GM12878 (cell line): ENCODE measurements around the gene LCP1. TPM values are rescaled to one million over a fixed set of nuclear protein-coding genes. Genes with fewer than 3 reads are reported as not detected.

Experiments
- ATAC-seq: fragments of 200-7000 bp; cut with Tn5 transposase; 3 replicates; pipeline ENCODE4 v1.9.1; 2020; ENCODE audit warnings: mild to moderate bottlenecking, moderate library complexity
- BruUV-seq: library from RNA; stranded (reverse); fragments of 400-500 nt; replicated peaks from 2 replicates; lab custom pipeline; 2021; lab: Mats Ljungman, UMichigan
- CTCF ChIA-PET: fragments of 300-600 bp; sonication (Branson Sonifier 250); formaldehyde crosslinking; extraction: SDS; loops from one replicate; lab custom pipeline; 2021; ENCODE audit warnings: inconsistent platforms; lab: Yijun Ruan, JAX
- POLR2A ChIA-PET: fragments of 350-600 bp; formaldehyde crosslinking; extraction: SDS; loops from one replicate; lab custom pipeline; 2021; ENCODE audit warnings: inconsistent platforms; lab: Charles Lee
- RAD21 ChIA-PET: fragments of 300-600 bp; sonication (Branson Sonifier 250); formaldehyde crosslinking; loops from one replicate; lab custom pipeline; 2023; ENCODE audit warnings: antibody characterized with exemption; ENCODE audit not compliant: unreplicated experiment; lab: Charles Lee
- SMC1A ChIA-PET: fragments of 300-600 bp; sonication (Branson Sonifier 250); formaldehyde crosslinking; loops from one replicate; lab custom pipeline; 2023; ENCODE audit not compliant: unreplicated experiment, uncharacterized antibody; lab: Charles Lee
- DNase-seq: peaks from one replicate; pipeline ENCODE4 v3.0.0-alpha.2; 2011; ENCODE audit warnings: low read depth, low spot score
- FAIRE-seq: peaks from 3 replicates; lab custom pipeline; 2011; peaks lifted over from hg19 to GRCh38; lab: Jason Lieb, UNC
- H2AFZ ChIP-seq: 2 replicates; pipeline ENCODE4 v1.6.0; 2011; ENCODE audit warnings: low read depth, low read length, control low read depth; ENCODE audit not compliant: control insufficient read depth
- H3K27ac ChIP-seq: 2 replicates; pipeline ENCODE4 v1.5.1; 2011; ENCODE audit warnings: control low read depth; ENCODE audit not compliant: control insufficient read depth, insufficient read depth
- H3K27me3 ChIP-seq, 2 experiments: replicated peaks in 1 of 2; 2 replicates each; pipeline versions ENCODE4 v1.6.0 to v1.6.1; 2011; ENCODE audit warnings: low read length in 1 of 2; ENCODE audit not compliant: control insufficient read depth in 2 of 2, insufficient read depth in 2 of 2
- H3K36me3 ChIP-seq, 2 experiments: 2 replicates each; pipeline ENCODE4 v1.5.1; 2011; ENCODE audit warnings: low read length in 1 of 2; ENCODE audit not compliant: control insufficient read depth in 2 of 2, insufficient read depth in 2 of 2
- H3K4me1 ChIP-seq: 2 replicates; pipeline ENCODE4 v1.6.1; 2011; ENCODE audit warnings: mild to moderate bottlenecking, low read length, moderate library complexity, mixed read lengths; ENCODE audit not compliant: control insufficient read depth, insufficient read depth
- H3K4me2 ChIP-seq: 2 replicates; pipeline ENCODE4 v1.6.0; 2011; ENCODE audit warnings: control low read depth; ENCODE audit not compliant: control insufficient read depth, insufficient read depth
- H3K4me3 ChIP-seq: fragments of 200-600 bp; sonication (generic); 2 replicates; pipeline ENCODE4 v1.5.1; 2016
- H3K79me2 ChIP-seq: 2 replicates; pipeline ENCODE4 v1.6.0; 2011; ENCODE audit warnings: low read length; ENCODE audit not compliant: control insufficient read depth, insufficient read depth
- H3K9ac ChIP-seq: 2 replicates; pipeline ENCODE4 v1.8.0; 2011; ENCODE audit warnings: low read length, control low read depth, mixed read lengths; ENCODE audit not compliant: control insufficient read depth, insufficient read depth
- H3K9me3 ChIP-seq: replicated peaks from 3 replicates; pipeline ENCODE4 v1.5.1; 2011; ENCODE audit warnings: mild to moderate bottlenecking, low read length; ENCODE audit not compliant: control insufficient read depth, insufficient read depth
- H4K20me1 ChIP-seq: 2 replicates; pipeline ENCODE4 v1.6.0; 2011; ENCODE audit not compliant: control insufficient read depth, insufficient read depth
- CREM ChIP-seq: IDR thresholded peaks from 2 replicates; pipeline ENCODE4 v1.6.1; 2014; ENCODE audit warnings: antibody characterized with exemption, low read depth
- EZH2 ChIP-seq: IDR thresholded peaks from 2 replicates; pipeline ENCODE4 v1.6.1; 2012; ENCODE audit warnings: low read depth, mild to moderate bottlenecking, control low read depth, inconsistent platforms, low read length, borderline replicate concordance; ENCODE audit not compliant: control insufficient read depth
- GATAD2B ChIP-seq: fragments of 450-650 bp; conservative IDR thresholded peaks from 2 replicates; pipeline ENCODE4 v1.6.1; 2017; ENCODE audit warnings: low read depth, mild to moderate bottlenecking, moderate library complexity
- HDAC6 ChIP-seq: fragments of 200-600 bp; sonication (generic); IDR thresholded peaks from one replicate; pipeline ENCODE4 v1.8.0; 2017; ENCODE audit warnings: antibody characterized with exemption; ENCODE audit not compliant: unreplicated experiment
- IKZF2 ChIP-seq, 2 experiments: fragments of 450-650 bp; IDR thresholded peaks; 2 replicates each; pipeline ENCODE4 v1.6.1; 2017; ENCODE audit warnings: mild to moderate bottlenecking in 2 of 2, moderate library complexity in 2 of 2
- IRF4 ChIP-seq: IDR thresholded peaks from 2 replicates; pipeline ENCODE4 v1.6.1; 2011; ENCODE audit warnings: low read depth, low read length
- KLF5 ChIP-seq: fragments of 450-650 bp; IDR thresholded peaks from 2 replicates; pipeline ENCODE4 v1.6.1; 2014; ENCODE audit warnings: mild to moderate bottlenecking; ENCODE audit not compliant: partially characterized antibody
- MEF2A ChIP-seq: IDR thresholded peaks from 2 replicates; pipeline ENCODE4 v1.6.1; 2011; ENCODE audit warnings: low read depth, mild to moderate bottlenecking, low read length, moderate library complexity; ENCODE audit not compliant: insufficient read depth
- MEF2B ChIP-seq: fragments of 450-650 bp; IDR thresholded peaks from 2 replicates; pipeline ENCODE4 v1.6.1; 2018; ENCODE audit warnings: mild to moderate bottlenecking, moderate library complexity; ENCODE audit not compliant: partially characterized antibody, poor library complexity, severe bottlenecking
- RFX5 ChIP-seq: IDR thresholded peaks from 2 replicates; pipeline ENCODE4 v1.6.1; 2011; ENCODE audit warnings: low read depth, low read length, improper control_type of control experiment
- SMAD1 ChIP-seq: fragments of 450-650 bp; IDR thresholded peaks from 2 replicates; pipeline ENCODE4 v1.6.1; 2018; ENCODE audit warnings: mild to moderate bottlenecking, low read depth; ENCODE audit not compliant: partially characterized antibody
- TCF7 ChIP-seq: IDR thresholded peaks from 2 replicates; pipeline ENCODE4 v1.6.1; 2014; ENCODE audit warnings: antibody characterized with exemption, borderline replicate concordance
- WRNIP1 ChIP-seq: IDR thresholded peaks from 2 replicates; pipeline ENCODE4 v1.6.1; 2011; ENCODE audit warnings: low read depth, low read length, improper control_type of control experiment, borderline replicate concordance
- ZNF622 ChIP-seq: fragments of 450-650 bp; IDR thresholded peaks from 2 replicates; pipeline ENCODE4 v1.6.1; 2017; ENCODE audit warnings: mild to moderate bottlenecking, inconsistent platforms
- WGBS: methylation state at CpG from one replicate; pipeline ENCODE4 v1.1.6; 2016; ENCODE audit warnings: low lambda C conversion rate; ENCODE audit not compliant: insufficient replicate concordance, insufficient coverage; ENCODE audit errors: missing lambda C conversion rate; 5-methylcytosine and 5-hydroxymethylcytosine counted together
- in situ Hi-C: fragments of 300-500 bp; cut with MboI; formaldehyde crosslinking; loops from 9 replicates; pipeline ENCODE4 v1.14.3; 2018; ENCODE audit warnings: mixed read lengths
- intact Hi-C: fragments of 100-400 bp; cut with micrococcal nuclease; formaldehyde crosslinking; loops from one replicate; pipeline ENCODE4 v1.14.2; 2022; ENCODE audit not compliant: unreplicated experiment
- polyA plus RNA-seq, 11 experiments: library from polyadenylated mRNA; depleted of rRNA in 4 of 11; unstranded in 6 of 11; stranded (reverse) in 5 of 11; fragments of >200 nt; fragmentation: Nextera tagmentation in 4 of 11; fragmentation: Illumina TruSeq in 1 of 11; extraction: Ambion mirVana in 4 of 11; extraction: Trizol in 1 of 11; gene quantifications; 1 replicate in 1 of 11; 2 replicates in 10 of 11; pipeline versions ENCODE4 v1.2.1 to v1.2.3, GENCODE V29; 2011 to 2016; ENCODE audit warnings: inconsistent platforms in 2 of 11, missing spikeins in 2 of 11, low read depth in 1 of 11
- total RNA-seq, 4 experiments: library from RNA; depleted of rRNA in 3 of 4; stranded (reverse); fragments of >200 nt in 3 of 4; fragmentation: Illumina TruSeq in 1 of 4; extraction: Trizol in 1 of 4; gene quantifications; 2 replicates each; pipeline versions ENCODE4 v1.2.1 to v1.2.3, GENCODE V29; 2013 to 2021
- TF ChIP-seq, protein P1 (sequence below), 3 experiments: IDR thresholded peaks in 2 of 3; conservative IDR thresholded peaks in 1 of 3; 2 replicates each; pipeline ENCODE4 v1.5.1; 2011; ENCODE audit warnings: low read depth in 3 of 3, low read length in 3 of 3, mild to moderate bottlenecking in 3 of 3, control low read depth in 2 of 3, moderate library complexity in 2 of 3, inconsistent platforms in 1 of 3, mixed read lengths in 1 of 3; ENCODE audit not compliant: control insufficient read depth in 2 of 3, insufficient read depth in 1 of 3; ENCODE audit errors: extremely low read depth in 1 of 3
- TF ChIP-seq, protein P2 (sequence below): fragments of 450-650 bp; IDR thresholded peaks from 2 replicates; pipeline ENCODE4 v1.6.1; 2016; ENCODE audit warnings: mild to moderate bottlenecking

LCP1 gene
- total and polyA plus RNA-seq, 10 of the 15 experiments (the other 5 are each of a cell fraction or from before 2014, with no cell fraction given), result 775 to 2,201 (median 1,556) TPM

DNA sequence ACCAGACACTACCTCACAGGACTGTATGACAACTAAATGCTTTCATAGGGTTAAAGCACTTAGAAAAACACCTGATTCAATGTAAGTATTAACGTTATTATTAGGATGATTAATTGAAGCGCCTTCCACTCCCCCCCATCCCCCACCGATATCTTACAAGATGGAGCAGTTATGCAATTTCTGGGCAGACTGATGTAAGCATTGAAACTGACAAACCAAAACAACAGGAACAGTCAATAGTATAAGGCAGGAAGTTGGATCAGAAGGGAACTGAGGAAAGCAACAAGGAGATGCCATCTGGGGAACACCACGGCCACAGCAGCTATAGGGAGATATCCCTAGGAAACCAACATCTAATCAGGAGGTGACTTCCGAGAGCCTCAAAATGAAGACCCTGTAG is 3.8 kb downstream of the LCP1 start (continued):
- peak in 1 of 2 experiments; percentile 9; a peak in 2 of 4 replicates for TF ChIP-seq IKZF2 (IDR thresholded peaks at IDR 0.05)
- TF ChIP-seq MEF2B, result no peak
- TF ChIP-seq KLF5, result no peak

DNA sequence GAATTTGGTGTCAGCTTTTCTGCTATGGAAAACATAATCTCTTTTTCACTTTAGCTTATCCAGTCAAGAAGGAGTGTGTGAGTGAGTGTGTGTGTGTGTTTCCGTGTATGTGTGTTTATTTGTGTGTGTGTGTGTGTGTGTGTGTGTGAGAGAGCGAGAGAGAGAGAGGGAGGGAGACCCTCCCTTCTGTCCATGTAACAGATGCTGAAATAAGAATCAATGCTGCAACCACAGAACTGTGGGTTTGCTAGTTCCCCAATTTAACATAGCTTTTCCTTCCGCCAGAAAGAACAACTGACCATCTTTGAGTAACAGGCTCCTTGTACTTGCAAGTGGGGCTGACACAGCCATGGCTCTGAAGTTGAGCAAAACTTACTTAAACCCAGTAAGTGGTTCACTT is 5.2 kb downstream of the LCP1 start:
- intact Hi-C loops (loop anchor here (2.0 to 10.0 kb wide), 2 partner anchors 16 to 398 kb away; no protein-coding TSS in a partner anchor), in situ Hi-C loops (loop anchor here (10.0 kb wide), 2 partner anchors 378 to 472 kb away; partner anchors contain the start of genes CBY2 and LRCH1)
- Histone ChIP-seq H2AFZ (no peak overlapping the region), H3K79me2 (peaks cover 99% of the 10 kb centered on the region), H4K20me1 (peaks cover 6% of the 10 kb centered on the region), H3K4me3 (peak overlapping the region; percentile 72), H3K4me2 (peak overlapping the region; percentile 99), H3K9ac (peak overlapping the region; percentile 94), H3K27me3 (no peaks in the 10 kb centered on the region), H3K27ac (peak overlapping the region; percentile 99), H3K36me3 (peaks cover under 1 to 16% of the 10 kb centered on the region in 2 experiments; a peak in 2 of 4 replicates), H3K9me3 (no peaks in the 10 kb centered on the region), H3K4me1 (peaks cover 15% of the 10 kb centered on the region)
- ChIA-PET POLR2A (interaction anchor here (1.5 to 8.2 kb wide), 3 partner anchors 11 to 22 kb away, joined by 3 to 95 read pairs (median 4); no protein-coding TSS in a partner anchor), SMC1A (interaction anchor here (1.1 to 14.6 kb wide), 4 partner anchors 12 to 212 kb away, joined by 3 to 295 read pairs (median 4); no protein-coding TSS in a partner anchor), CTCF (interaction anchor here (0.6 to 17.1 kb wide), 4 partner anchors 9 to 759 kb away, joined by 3 to 172 read pairs (median 10); partner anchors contain the start of gene SLC25A30), RAD21 (interaction anchor here (1.9 to 10.9 kb wide), 2 partner anchors 9 to 16 kb away, joined by 8 to 184 read pairs; no protein-coding TSS in a partner anchor)
- DNase-seq (peak; percentile 79), ATAC-seq (peak; percentile 35), FAIRE-seq (peak; percentile 75)
- no TSS peak for BruUV-seq
- WGBS, result 0% methylated on average over 3 of the region's 3 CpGs
- TF ChIP-seq HDAC6, result no peak
- TF ChIP-seq MEF2A, result peak; percentile 65; the same call in 1 of the 2 replicates
- no peak for TF ChIP-seq GATAD2B
- TF ChIP-seq CREM, result peak; percentile 26; the same call in 1 of the 2 replicates
- TF ChIP-seq SMAD1, result no peak
- 0 out of 2 replicates have a peak, but pooled peaks have one; percentile 47 for TF ChIP-seq IRF4
- no peak for TF ChIP-seq EZH2
- TF ChIP-seq, protein P1, sequence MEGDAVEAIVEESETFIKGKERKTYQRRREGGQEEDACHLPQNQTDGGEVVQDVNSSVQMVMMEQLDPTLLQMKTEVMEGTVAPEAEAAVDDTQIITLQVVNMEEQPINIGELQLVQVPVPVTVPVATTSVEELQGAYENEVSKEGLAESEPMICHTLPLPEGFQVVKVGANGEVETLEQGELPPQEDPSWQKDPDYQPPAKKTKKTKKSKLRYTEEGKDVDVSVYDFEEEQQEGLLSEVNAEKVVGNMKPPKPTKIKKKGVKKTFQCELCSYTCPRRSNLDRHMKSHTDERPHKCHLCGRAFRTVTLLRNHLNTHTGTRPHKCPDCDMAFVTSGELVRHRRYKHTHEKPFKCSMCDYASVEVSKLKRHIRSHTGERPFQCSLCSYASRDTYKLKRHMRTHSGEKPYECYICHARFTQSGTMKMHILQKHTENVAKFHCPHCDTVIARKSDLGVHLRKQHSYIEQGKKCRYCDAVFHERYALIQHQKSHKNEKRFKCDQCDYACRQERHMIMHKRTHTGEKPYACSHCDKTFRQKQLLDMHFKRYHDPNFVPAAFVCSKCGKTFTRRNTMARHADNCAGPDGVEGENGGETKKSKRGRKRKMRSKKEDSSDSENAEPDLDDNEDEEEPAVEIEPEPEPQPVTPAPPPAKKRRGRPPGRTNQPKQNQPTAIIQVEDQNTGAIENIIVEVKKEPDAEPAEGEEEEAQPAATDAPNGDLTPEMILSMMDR (IDR thresholded peaks at IDR 0.05 in 2 of 3, conservative IDR thresholded peaks at IDR 0.05 in 1 of 3; ENCODE audit: control insufficient read depth in 2 of 3, extremely low read depth in 1 of 3, insufficient read depth in 1 of 3, low read depth in 3 of 3, low read length in 3 of 3), result no peak
- TF ChIP-seq, protein P2, sequence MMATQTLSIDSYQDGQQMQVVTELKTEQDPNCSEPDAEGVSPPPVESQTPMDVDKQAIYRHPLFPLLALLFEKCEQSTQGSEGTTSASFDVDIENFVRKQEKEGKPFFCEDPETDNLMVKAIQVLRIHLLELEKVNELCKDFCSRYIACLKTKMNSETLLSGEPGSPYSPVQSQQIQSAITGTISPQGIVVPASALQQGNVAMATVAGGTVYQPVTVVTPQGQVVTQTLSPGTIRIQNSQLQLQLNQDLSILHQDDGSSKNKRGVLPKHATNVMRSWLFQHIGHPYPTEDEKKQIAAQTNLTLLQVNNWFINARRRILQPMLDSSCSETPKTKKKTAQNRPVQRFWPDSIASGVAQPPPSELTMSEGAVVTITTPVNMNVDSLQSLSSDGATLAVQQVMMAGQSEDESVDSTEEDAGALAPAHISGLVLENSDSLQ, result peak; percentile 8; the same call in 1 of the 2 replicates
- TF ChIP-seq ZNF622, result no peak
- TF ChIP-seq RFX5, result no peak
- TF ChIP-seq TCF7, result no peak
- TF ChIP-seq WRNIP1, result 0 out of 2 replicates have a peak, but pooled peaks have one; percentile 85
